Right cardiac atrium (tissue), 5 donors: Measurements from ENCODE around the gene CNIH2. TPM values are rescaled to one million over a fixed set of nuclear protein-coding genes. Genes with fewer than 3 reads are reported as not detected.
"Not testable (repeated sequence)": the region's sequence is repeated elsewhere in the genome, so short reads cannot be mapped to it uniquely, and the experiment has no call there.

Experiments used
- ATAC-seq, 2 donors: fragments of 200-7000 bp; cut with Tn5 transposase; one replicate each; pipeline versions ENCODE4 v1.8.0 to v1.9.1; 2020; ENCODE audit warnings: moderate library complexity in 2 of 2, mild to moderate bottlenecking in 1 of 2
- DNase-seq, 3 donors: peaks; one replicate each; pipeline ENCODE4 v3.0.0-alpha.2; 2020
- H3K27ac ChIP-seq: one replicate; pipeline ENCODE4 v1.5.1; 2013; ENCODE audit warnings: mild to moderate bottlenecking, low read length, control low read depth, moderate library complexity
- H3K27me3 ChIP-seq: one replicate; pipeline ENCODE4 v1.6.1; 2013; ENCODE audit not compliant: control insufficient read depth, insufficient read depth
- H3K4me1 ChIP-seq: one replicate; pipeline ENCODE4 v1.6.1; 2013; ENCODE audit warnings: low read length; ENCODE audit not compliant: control insufficient read depth, insufficient read depth
- H3K4me3 ChIP-seq: one replicate; pipeline ENCODE4 v1.5.1; 2013; ENCODE audit warnings: low read length, control low read depth
- H3K9me3 ChIP-seq: one replicate; pipeline ENCODE4 v1.6.1; 2013; ENCODE audit warnings: low read length; ENCODE audit not compliant: control insufficient read depth
- WGBS: extraction: QIAGEN DNeasy Blood & Tissue Kit; methylation state at CpG from one replicate; pipeline ENCODE4 v1.1.7; 2013; 5-methylcytosine and 5-hydroxymethylcytosine counted together
- intact Hi-C, 4 donors: fragments of 100-400 bp; cut with DNase I; formaldehyde crosslinking; loops; one replicate each; pipeline versions ENCODE4 v1.11.0 to v1.14.0; 2022 to 2023
- polyA plus RNA-seq: library from polyadenylated mRNA; stranded (reverse); fragments of 200-250 nt; gene quantifications from one replicate; pipeline ENCODE4 v1.2.3, GENCODE V29; 2013
- total RNA-seq, 4 donors: library from RNA; stranded (reverse); fragmentation: NEBNext Ultra II Directional; extraction: Animal tissue kit (Norgen Biotek cat#: 25700); gene quantifications; one replicate each; pipeline ENCODE4 v1.2.1, GENCODE V29; 2021
- donor health status: healthy with polysubstance abuse.
- donor health status: DM: no; HTN: yes; CAD: no.
- donor health status: DM: no; HTN: no; CAD: no.
- donor health status: DM: no; HTN: yes; CAD: no; lungs with severe emphysema.
- donor health status: DM: yes; HTN: yes; CAD: no.

CNIH2 gene
- total and polyA plus RNA-seq, 5 donors = 0.23 to 0.47 (median 0.25) TPM; not detected in 2

DNA sequence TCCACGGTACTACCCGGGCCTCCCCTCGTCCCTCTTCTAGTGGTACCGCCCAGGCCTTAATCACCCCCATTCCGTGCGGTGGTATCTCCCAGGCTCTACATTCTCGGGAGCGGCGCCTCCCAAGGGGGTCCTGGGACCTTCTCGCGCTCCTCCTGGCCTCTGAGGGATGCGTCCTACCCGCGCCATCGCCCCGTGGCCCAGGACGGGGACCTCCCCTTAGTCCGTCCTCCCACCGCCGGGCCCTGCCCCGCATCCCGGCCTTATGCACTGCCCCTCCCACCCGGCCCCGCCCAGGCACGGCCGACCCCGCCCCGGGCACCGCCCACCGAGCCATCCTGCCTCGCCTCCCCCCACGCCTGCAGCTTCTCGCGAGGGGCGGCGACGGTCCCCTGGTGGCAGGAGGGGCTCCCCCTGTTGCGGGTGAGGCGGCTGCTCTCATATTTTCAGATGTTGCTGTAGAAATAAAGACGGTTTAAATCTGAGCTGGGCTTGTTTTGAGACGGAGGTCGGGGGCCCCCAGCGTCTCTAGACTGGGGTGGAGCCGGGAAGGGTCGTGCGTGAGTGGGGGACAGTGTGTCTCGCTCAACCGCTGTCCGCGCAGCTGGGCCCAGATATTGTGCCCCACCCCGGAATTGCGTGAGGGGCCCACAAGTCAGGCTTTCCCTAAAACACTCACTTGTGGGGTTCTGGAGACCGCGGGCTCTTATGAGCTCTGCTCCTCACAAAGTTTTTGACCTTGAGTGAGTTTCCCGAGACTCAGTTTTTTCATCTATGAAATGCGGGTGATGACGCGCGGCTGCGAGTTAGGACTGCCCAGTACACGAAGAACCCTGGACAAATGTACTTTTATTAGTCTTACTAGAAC lies 10.4 kb upstream of the CNIH2 start:
- Histone ChIP-seq H3K27me3 (no peaks in the 10 kb centered on the region), H3K4me3 (peak overlapping the region; percentile 59), H3K27ac (peak overlapping the region; percentile 94), H3K9me3 (no peaks in the 10 kb centered on the region), H3K4me1 (peaks cover 6% of the 10 kb centered on the region)
- ATAC-seq (peak; percentile 89 to 91), DNase-seq (peak; percentile 93 to 97 (median 96))
- intact Hi-C loops = no loop called here
- WGBS = under 1% methylated on average over 61 of the region's 61 CpGs

GRCh38 chr11:66268244-66268951 lies 9.6 kb upstream of the CNIH2 start, which contains the start of gene RAB1B:
Gene RAB1B (plus strand): TSS chr11:66268639. CDS start chr11:66268680, 41 bp downstream.
- peak within 1 kb of the TSS; percentile 98 for H3K27ac ChIP-seq
- under 1% methylated on average over 64 of the region's 64 CpGs for WGBS
- intact Hi-C loops = no loop called here
- H3K4me1 ChIP-seq = peaks cover 6% of the 10 kb centered on the region
- ATAC-seq (peak; percentile 93 to 94), DNase-seq (peak; percentile 100)
- peak within 1 kb of the TSS; percentile 96 for H3K4me3 ChIP-seq
- no peaks in the 10 kb centered on the region for H3K9me3 ChIP-seq
- H3K27me3 ChIP-seq = no peaks in the 10 kb centered on the region

GRCh38 chr11:66268952-66269905 lies 8.7 kb upstream of the CNIH2 start:
- Histone ChIP-seq H3K4me3 (peak overlapping the region; percentile 96), H3K27me3 (no peaks in the 10 kb centered on the region), H3K27ac (peak overlapping the region; percentile 98), H3K9me3 (no peaks in the 10 kb centered on the region), H3K4me1 (peaks cover 6% of the 10 kb centered on the region)
- no peak for ATAC-seq
- intact Hi-C loops = no loop called here
- WGBS = 3% methylated on average over 32 of the region's 32 CpGs
- peak in 2 of 3 donors; percentile 67 to 71 for DNase-seq

- DNase-seq = no peak
- Histone ChIP-seq H3K27ac (no peak overlapping the region), H3K9me3 (no peaks in the 10 kb centered on the region), H3K4me3 (no peak overlapping the region), H3K27me3 (no peaks in the 10 kb centered on the region), H3K4me1 (peaks cover 4% of the 10 kb centered on the region)
- intact Hi-C loops = no loop called here
- no peak for ATAC-seq
- WGBS = 93% methylated on average over 7 of the region's 7 CpGs
These were observed 6.2 kb upstream of the CNIH2 start for GRCh38 chr11:66271816-66272215.

DNA sequence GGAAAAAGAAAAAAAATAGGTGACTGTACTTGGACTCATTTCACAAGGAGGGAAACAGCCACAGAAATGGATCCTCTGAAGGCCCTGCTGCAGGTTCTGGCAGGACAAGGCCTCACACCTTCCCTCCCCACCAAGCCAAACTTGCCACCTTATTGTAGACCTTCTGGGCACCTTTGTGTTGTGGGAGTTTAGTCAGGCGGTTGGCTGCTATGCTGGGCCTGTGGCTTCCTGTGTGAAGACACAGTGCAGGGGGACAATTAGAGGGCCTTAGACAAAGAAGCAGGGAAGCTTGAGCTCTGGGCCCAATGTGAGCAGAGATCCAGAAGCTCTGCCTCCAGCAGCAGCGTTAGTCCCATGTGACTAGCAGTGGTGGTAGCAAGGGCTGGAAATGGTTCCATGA lies 5.4 kb upstream of the CNIH2 start:
- DNase-seq = no peak
- ATAC-seq = no peak
- Histone ChIP-seq H3K9me3 (no peaks in the 10 kb centered on the region), H3K4me1 (peaks cover 2% of the 10 kb centered on the region), H3K27ac (no peak overlapping the region), H3K27me3 (no peaks in the 10 kb centered on the region), H3K4me3 (no peak overlapping the region)
- intact Hi-C loops = no loop called here
- WGBS = 95% methylated on average over 2 of the region's 2 CpGs

DNA sequence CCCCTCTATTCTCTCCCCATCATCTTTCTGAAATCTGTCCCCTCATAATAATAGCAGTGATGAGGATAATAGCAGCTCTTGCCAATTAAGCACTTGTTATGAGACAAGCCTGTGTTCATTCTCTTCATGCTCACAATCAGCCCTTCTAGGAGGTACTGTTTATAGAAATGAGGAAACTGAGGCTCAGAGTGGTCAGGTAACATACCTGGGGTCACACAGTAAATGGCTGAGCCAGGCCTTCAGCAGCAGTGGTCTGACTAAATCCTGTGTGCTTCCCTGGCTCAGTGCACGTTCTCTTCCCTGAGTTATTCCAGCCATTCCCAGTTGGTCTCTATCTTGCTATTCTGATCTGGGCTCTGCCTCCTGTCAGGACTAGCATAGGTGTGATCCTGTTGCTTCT lies 3.8 kb upstream of the CNIH2 start:
- 42% methylated on average over 1 of the region's 1 CpG for WGBS
- no peak overlapping the region for H3K4me3 ChIP-seq
- no peak overlapping the region for H3K27ac ChIP-seq
- intact Hi-C loops = no loop called here
- ATAC-seq = no peak
- H3K27me3 ChIP-seq = no peaks in the 10 kb centered on the region
- H3K4me1 ChIP-seq = peaks cover 2% of the 10 kb centered on the region
- no peaks in the 10 kb centered on the region for H3K9me3 ChIP-seq
- no peak for DNase-seq

- peak in 1 of 3 donors; percentile 27 for DNase-seq
- Histone ChIP-seq H3K9me3 (no peaks in the 10 kb centered on the region), H3K4me3 (no peak overlapping the region), H3K27ac (no peak overlapping the region), H3K4me1 (peaks cover under 1% of the 10 kb centered on the region), H3K27me3 (no peaks in the 10 kb centered on the region)
- intact Hi-C loops = no loop called here
- WGBS = 88% methylated on average over 8 of the region's 8 CpGs
- no peak for ATAC-seq
These were observed 2.6 kb upstream of the CNIH2 start for GRCh38 chr11:66275396-66275795.

- no peaks in the 10 kb centered on the region for H3K9me3 ChIP-seq
- 83% methylated on average over 14 of the region's 14 CpGs for WGBS
- intact Hi-C loops = no loop called here
- no peaks in the 10 kb centered on the region for H3K4me1 ChIP-seq
- ATAC-seq (no peak), DNase-seq (peak in 2 of 3 donors; percentile 47 to 61)
- H3K4me3 ChIP-seq = no peak overlapping the region
- H3K27ac ChIP-seq = no peak overlapping the region
- H3K27me3 ChIP-seq = no peaks in the 10 kb centered on the region
These were observed 1.9 kb upstream of the CNIH2 start for GRCh38 chr11:66275984-66276612.

DNA sequence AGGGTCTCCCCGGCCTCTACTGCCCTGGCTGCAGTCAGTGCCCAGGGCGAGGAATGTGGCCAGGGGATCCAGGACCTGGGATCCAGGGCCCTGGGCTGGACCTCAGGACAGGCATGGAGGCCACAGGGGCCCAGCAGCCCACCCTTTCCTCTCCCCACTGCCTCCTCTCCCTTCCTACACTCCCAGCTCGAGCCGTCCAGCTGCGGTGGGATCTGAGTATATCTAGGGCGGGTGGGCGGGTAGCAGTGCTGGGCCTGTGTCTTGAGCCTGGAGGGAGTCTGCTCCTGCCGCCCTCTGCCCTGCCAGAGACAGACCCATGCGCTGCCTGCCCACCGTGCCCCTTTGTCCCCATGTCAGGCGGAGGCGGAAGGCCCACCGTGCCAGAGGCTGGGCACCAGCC lies 1.4 kb upstream of the CNIH2 start:
- H3K4me3 ChIP-seq, H3K9me3 ChIP-seq, H3K27me3 ChIP-seq, H3K27ac ChIP-seq, intact Hi-C loops, H3K4me1 ChIP-seq: not testable (repeated sequence)
- DNase-seq (peak in 2 of 3 donors; percentile 27 to 36), ATAC-seq (peak; percentile 1 to 3)
- 70% methylated on average over 13 of the region's 13 CpGs for WGBS

- DNase-seq = peak in 2 of 3 donors; percentile 40 to 46
- WGBS = 80% methylated on average over 4 of the region's 4 CpGs
- H3K9me3 ChIP-seq, H3K4me3 ChIP-seq, H3K27me3 ChIP-seq, H3K27ac ChIP-seq, intact Hi-C loops, H3K4me1 ChIP-seq: not testable (repeated sequence)
- peak in 1 of 2 donors; percentile 3 for ATAC-seq
These were observed 911 bp upstream of the CNIH2 start for GRCh38 chr11:66277064-66277463.
